PC-9 (cell line): Measurements from ENCODE around the gene B4GALNT2.
"Not testable (repeated sequence)": the region's sequence is repeated elsewhere in the genome, so short reads cannot be mapped to it uniquely, and the experiment has no call there.

Source experiments
- CTCF ChIP-seq: fragments of 200-600 bp; sonication (generic); conservative IDR thresholded peaks from 2 replicates; pipeline ENCODE4 v1.6.1; 2017; ENCODE audit warnings: mixed run types, antibody characterized with exemption, mild to moderate bottlenecking, moderate library complexity
- EZH2 ChIP-seq: fragments of 200-600 bp; sonication (generic); IDR thresholded peaks from 2 replicates; pipeline ENCODE4 v1.8.0; 2017; ENCODE audit warnings: antibody characterized with exemption, low read depth

- not testable (repeated sequence) for TF ChIP-seq CTCF, EZH2
These were observed 38.1 kb downstream of the B4GALNT2 start for GRCh38 chr17:49170711-49171110.
